Liver (tissue), 9 donors: ENCODE data around the gene KCNK3. TPM values are rescaled to one million over a fixed set of nuclear protein-coding genes. Genes with fewer than 3 reads are reported as not detected.

Source experiments
- DNase-seq: peaks from one replicate; pipeline ENCODE4 v3.0.0-alpha.2; 2017; ENCODE audit warnings: low spot score
- H3K27ac ChIP-seq, 2 donors: one replicate each; pipeline ENCODE4 v1.7.0; 2013; ENCODE audit warnings: inconsistent platforms in 2 of 2, low read length in 2 of 2, control low read depth in 1 of 2, low read depth in 1 of 2, mild to moderate bottlenecking in 1 of 2
- H3K27me3 ChIP-seq, 4 donors: one replicate each; pipeline versions ENCODE4 v1.6.1 to v1.7.0; 2013; ENCODE audit warnings: low read length in 3 of 4, inconsistent platforms in 1 of 4, mild to moderate bottlenecking in 1 of 4, moderate library complexity in 1 of 4; ENCODE audit not compliant: control insufficient read depth in 4 of 4, insufficient read depth in 4 of 4
- H3K36me3 ChIP-seq, 4 donors: one replicate each; pipeline versions ENCODE4 v1.6.1 to v1.7.0; 2013; ENCODE audit warnings: low read length in 3 of 4, mild to moderate bottlenecking in 3 of 4, low read depth in 1 of 4, moderate library complexity in 1 of 4; ENCODE audit not compliant: control insufficient read depth in 4 of 4, insufficient read depth in 3 of 4
- H3K4me1 ChIP-seq, 4 donors: one replicate each; pipeline versions ENCODE4 v1.6.1 to v1.7.0; 2013; ENCODE audit warnings: low read length in 3 of 4, mild to moderate bottlenecking in 3 of 4, moderate library complexity in 1 of 4; ENCODE audit not compliant: control insufficient read depth in 4 of 4, insufficient read depth in 4 of 4
- H3K4me3 ChIP-seq, 3 donors: one replicate each; pipeline versions ENCODE4 v1.6.1 to v1.7.0; 2013; ENCODE audit warnings: low read length in 3 of 3, control low read depth in 1 of 3, low read depth in 1 of 3, mild to moderate bottlenecking in 1 of 3
- H3K9ac ChIP-seq, 2 donors: one replicate each; pipeline ENCODE4 v1.7.0; 2013; ENCODE audit warnings: low read length in 2 of 2, mild to moderate bottlenecking in 2 of 2, moderate library complexity in 2 of 2, control low read depth in 1 of 2, low read depth in 1 of 2
- H3K9me3 ChIP-seq, 4 donors: one replicate each; pipeline versions ENCODE4 v1.6.1 to v1.7.0; 2013; ENCODE audit warnings: low read length in 3 of 4; ENCODE audit not compliant: control insufficient read depth in 4 of 4
- EGR1 ChIP-seq, 2 donors: IDR thresholded peaks; 2 replicates each; pipeline ENCODE4 v1.6.1; 2016 to 2018; ENCODE audit warnings: antibody characterized with exemption in 2 of 2, low read depth in 2 of 2
- FOXA1 ChIP-seq: IDR thresholded peaks from 2 replicates; pipeline ENCODE4 v1.6.1; 2016; ENCODE audit warnings: antibody characterized with exemption
- FOXA2 ChIP-seq: IDR thresholded peaks from 2 replicates; pipeline ENCODE4 v1.6.1; 2016; ENCODE audit warnings: antibody characterized with exemption
- GABPA ChIP-seq, 2 donors: IDR thresholded peaks in 1 of 2; conservative IDR thresholded peaks in 1 of 2; 2 replicates each; pipeline ENCODE4 v1.6.1; 2016; ENCODE audit warnings: antibody characterized with exemption in 2 of 2, mild to moderate bottlenecking in 1 of 2, moderate library complexity in 1 of 2
- HNF4A ChIP-seq, 2 donors: conservative IDR thresholded peaks; 2 replicates each; pipeline ENCODE4 v1.6.1; 2016; ENCODE audit warnings: antibody characterized with exemption in 2 of 2, mild to moderate bottlenecking in 2 of 2
- JUND ChIP-seq, 2 donors: IDR thresholded peaks; 2 replicates each; pipeline ENCODE4 v1.6.1; 2016; ENCODE audit warnings: antibody characterized with exemption in 2 of 2
- NR2F2 ChIP-seq: IDR thresholded peaks from 2 replicates; pipeline ENCODE4 v1.6.1; 2016; ENCODE audit warnings: antibody characterized with exemption
- RXRA ChIP-seq, 2 donors: IDR thresholded peaks; 2 replicates each; pipeline ENCODE4 v1.6.1; 2017 to 2018; ENCODE audit warnings: antibody characterized with exemption in 2 of 2, mild to moderate bottlenecking in 1 of 2
- SP1 ChIP-seq: IDR thresholded peaks from 2 replicates; pipeline ENCODE4 v1.6.1; 2018; ENCODE audit warnings: antibody characterized with exemption, mild to moderate bottlenecking
- TAF1 ChIP-seq: conservative IDR thresholded peaks from 2 replicates; pipeline ENCODE4 v1.6.1; 2016; ENCODE audit warnings: antibody characterized with exemption, mild to moderate bottlenecking
- YY1 ChIP-seq: IDR thresholded peaks from 2 replicates; pipeline ENCODE4 v1.6.1; 2016; ENCODE audit warnings: antibody characterized with exemption, mild to moderate bottlenecking
- WGBS: extraction: QIAGEN DNeasy Blood & Tissue Kit; methylation state at CpG from one replicate; pipeline ENCODE4 v1.1.7; 2013; 5-methylcytosine and 5-hydroxymethylcytosine counted together
- polyA plus RNA-seq, 2 donors: library from polyadenylated mRNA; stranded (reverse) in 1 of 2; unstranded in 1 of 2; fragments of 200-250 nt in 1 of 2; fragments of >200 nt in 1 of 2; fragmentation: Nextera tagmentation in 1 of 2; extraction: Ambion mirVana in 1 of 2; gene quantifications; one replicate each; pipeline versions ENCODE4 v1.2.1 to v1.2.3, GENCODE V29; 2013 to 2015
- total RNA-seq, 2 donors: library from RNA; depleted of rRNA; stranded (reverse); fragments of >200 nt; gene quantifications; one replicate each; pipeline ENCODE4 v1.2.3, GENCODE V29; 2014
- TF ChIP-seq, protein P1 (sequence below): IDR thresholded peaks from 2 replicates; pipeline ENCODE4 v1.6.1; 2016; ENCODE audit warnings: antibody characterized with exemption
- TF ChIP-seq, protein P2 (sequence below): fragments of 150-350 bp; IDR thresholded peaks from 2 replicates; pipeline ENCODE4 v1.5.1; 2017; ENCODE audit warnings: improper control_type of control experiment, low read depth, low read length; ENCODE audit not compliant: missing input control
- TF ChIP-seq, protein P3 (sequence below): IDR thresholded peaks from 2 replicates; pipeline ENCODE4 v1.6.1; 2016; ENCODE audit warnings: antibody characterized with exemption
- TF ChIP-seq, protein P4 (sequence below): IDR thresholded peaks from 2 replicates; pipeline ENCODE4 v1.6.1; 2016; ENCODE audit warnings: antibody characterized with exemption
- TF ChIP-seq, protein P5 (sequence below): IDR thresholded peaks from 2 replicates; pipeline ENCODE4 v1.6.1; 2016; ENCODE audit warnings: antibody characterized with exemption, mild to moderate bottlenecking
- donor health status: healthy.
- donor health status: healthy.
- donor health status: healthy.
- donor health status: healthy.
- donor health status: healthy.

Gene KCNK3
- total and polyA plus RNA-seq, 4 donors = 0.78 to 6.6 (median 2.6) TPM; not detected in 1

DNA sequence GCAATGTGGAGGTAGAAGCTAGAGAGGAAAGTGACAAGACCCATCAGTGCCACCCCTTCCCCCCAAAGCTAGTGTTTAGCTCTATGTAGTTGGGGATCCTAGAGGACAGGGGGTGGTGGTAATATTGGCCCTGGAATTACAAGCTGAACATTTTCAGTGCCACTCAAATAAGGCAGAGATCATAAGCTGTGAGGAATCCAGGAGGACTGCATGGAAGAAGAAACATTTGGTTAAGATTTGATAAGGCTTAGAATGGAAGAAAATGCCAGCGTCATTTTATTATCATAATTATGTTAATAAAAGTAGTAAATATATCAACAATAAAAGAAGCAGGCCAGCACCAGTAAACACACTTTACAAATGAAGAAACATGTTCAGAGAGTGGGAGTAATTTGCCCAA lies 33.7 kb downstream of the KCNK3 start:
- H3K27me3 ChIP-seq = peaks cover 0 to 3% (median 0%) of the 10 kb centered on the region in 4 donors

DNA sequence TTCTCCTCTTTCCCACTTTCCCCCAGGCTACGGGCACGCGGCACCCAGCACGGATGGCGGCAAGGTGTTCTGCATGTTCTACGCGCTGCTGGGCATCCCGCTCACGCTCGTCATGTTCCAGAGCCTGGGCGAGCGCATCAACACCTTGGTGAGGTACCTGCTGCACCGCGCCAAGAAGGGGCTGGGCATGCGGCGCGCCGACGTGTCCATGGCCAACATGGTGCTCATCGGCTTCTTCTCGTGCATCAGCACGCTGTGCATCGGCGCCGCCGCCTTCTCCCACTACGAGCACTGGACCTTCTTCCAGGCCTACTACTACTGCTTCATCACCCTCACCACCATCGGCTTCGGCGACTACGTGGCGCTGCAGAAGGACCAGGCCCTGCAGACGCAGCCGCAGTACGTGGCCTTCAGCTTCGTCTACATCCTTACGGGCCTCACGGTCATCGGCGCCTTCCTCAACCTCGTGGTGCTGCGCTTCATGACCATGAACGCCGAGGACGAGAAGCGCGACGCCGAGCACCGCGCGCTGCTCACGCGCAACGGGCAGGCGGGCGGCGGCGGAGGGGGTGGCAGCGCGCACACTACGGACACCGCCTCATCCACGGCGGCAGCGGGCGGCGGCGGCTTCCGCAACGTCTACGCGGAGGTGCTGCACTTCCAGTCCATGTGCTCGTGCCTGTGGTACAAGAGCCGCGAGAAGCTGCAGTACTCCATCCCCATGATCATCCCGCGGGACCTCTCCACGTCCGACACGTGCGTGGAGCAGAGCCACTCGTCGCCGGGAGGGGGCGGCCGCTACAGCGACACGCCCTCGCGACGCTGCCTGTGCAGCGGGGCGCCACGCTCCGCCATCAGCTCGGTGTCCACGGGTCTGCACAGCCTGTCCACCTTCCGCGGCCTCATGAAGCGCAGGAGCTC lies 35.4 kb downstream of the KCNK3 start:
- H3K27me3 ChIP-seq = peaks cover 0 to 3% (median 0%) of the 10 kb centered on the region in 4 donors
- TF ChIP-seq HNF4A (conservative IDR thresholded peaks at IDR 0.05) (no peak), EGR1 (IDR thresholded peaks at IDR 0.05; ENCODE audit: low read depth in 2 of 2) (no peak), RXRA (IDR thresholded peaks at IDR 0.05) (no peak), FOXA1 (no peak)
- TF ChIP-seq, protein P1, sequence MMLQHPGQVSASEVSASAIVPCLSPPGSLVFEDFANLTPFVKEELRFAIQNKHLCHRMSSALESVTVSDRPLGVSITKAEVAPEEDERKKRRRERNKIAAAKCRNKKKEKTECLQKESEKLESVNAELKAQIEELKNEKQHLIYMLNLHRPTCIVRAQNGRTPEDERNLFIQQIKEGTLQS = no peak
- TF ChIP-seq, protein P2, sequence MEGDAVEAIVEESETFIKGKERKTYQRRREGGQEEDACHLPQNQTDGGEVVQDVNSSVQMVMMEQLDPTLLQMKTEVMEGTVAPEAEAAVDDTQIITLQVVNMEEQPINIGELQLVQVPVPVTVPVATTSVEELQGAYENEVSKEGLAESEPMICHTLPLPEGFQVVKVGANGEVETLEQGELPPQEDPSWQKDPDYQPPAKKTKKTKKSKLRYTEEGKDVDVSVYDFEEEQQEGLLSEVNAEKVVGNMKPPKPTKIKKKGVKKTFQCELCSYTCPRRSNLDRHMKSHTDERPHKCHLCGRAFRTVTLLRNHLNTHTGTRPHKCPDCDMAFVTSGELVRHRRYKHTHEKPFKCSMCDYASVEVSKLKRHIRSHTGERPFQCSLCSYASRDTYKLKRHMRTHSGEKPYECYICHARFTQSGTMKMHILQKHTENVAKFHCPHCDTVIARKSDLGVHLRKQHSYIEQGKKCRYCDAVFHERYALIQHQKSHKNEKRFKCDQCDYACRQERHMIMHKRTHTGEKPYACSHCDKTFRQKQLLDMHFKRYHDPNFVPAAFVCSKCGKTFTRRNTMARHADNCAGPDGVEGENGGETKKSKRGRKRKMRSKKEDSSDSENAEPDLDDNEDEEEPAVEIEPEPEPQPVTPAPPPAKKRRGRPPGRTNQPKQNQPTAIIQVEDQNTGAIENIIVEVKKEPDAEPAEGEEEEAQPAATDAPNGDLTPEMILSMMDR = no peak
- no peak overlapping the region for H3K9ac ChIP-seq
- DNase-seq = no peak
- no peak overlapping the region for H3K4me3 ChIP-seq
- 68% methylated on average over 101 of the region's 101 CpGs for WGBS
- H3K36me3 ChIP-seq = no peaks in the 10 kb centered on the region
- peaks cover 0 to 17% (median 12%) of the 10 kb centered on the region in 4 donors for H3K4me1 ChIP-seq
- no peak overlapping the region for H3K27ac ChIP-seq
- no peaks in the 10 kb centered on the region for H3K9me3 ChIP-seq

More for the DNA sequence above, 33.7 kb downstream of the KCNK3 start:
- no peak for TF ChIP-seq EGR1 (IDR thresholded peaks at IDR 0.05; ENCODE audit: low read depth in 2 of 2)
- TF ChIP-seq YY1 = no peak
- TF ChIP-seq JUND (IDR thresholded peaks at IDR 0.05) = no peak
- TF ChIP-seq FOXA2 = no peak
- no peak for TF ChIP-seq GABPA (IDR thresholded peaks at IDR 0.05 in 1 of 2, conservative IDR thresholded peaks at IDR 0.05 in 1 of 2)
- 55% methylated on average over 1 of the region's 1 CpG for WGBS
- no peak overlapping the region for H3K9ac ChIP-seq
- H3K27ac ChIP-seq = no peak overlapping the region
- DNase-seq = no peak
- no peaks in the 10 kb centered on the region for H3K36me3 ChIP-seq
- H3K4me1 ChIP-seq = peaks cover 8 to 26% (median 24%) of the 10 kb centered on the region in 4 donors
- no peaks in the 10 kb centered on the region for H3K9me3 ChIP-seq
- H3K4me3 ChIP-seq = no peak overlapping the region

DNA sequence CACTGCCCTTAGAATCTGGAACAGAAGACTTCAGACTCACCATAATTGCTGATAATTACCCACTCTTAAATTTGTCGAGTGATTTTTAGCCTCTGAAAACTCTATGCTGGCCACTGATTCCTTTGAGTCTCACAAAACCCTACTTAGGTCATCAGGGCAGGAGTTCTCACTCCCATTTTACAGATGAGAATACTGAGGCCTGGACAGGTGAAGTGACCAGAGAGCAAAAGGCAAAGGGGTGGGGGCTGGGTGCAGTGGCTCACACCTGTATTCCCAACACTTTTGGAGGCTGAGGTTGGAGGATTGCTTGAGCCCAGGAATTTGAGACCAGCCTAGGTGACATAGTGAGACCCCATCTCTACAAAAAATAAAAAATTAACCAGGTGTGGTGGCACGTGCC lies 36.8 kb downstream of the KCNK3 start:
- Histone ChIP-seq H3K27ac (no peak overlapping the region), H3K36me3 (no peaks in the 10 kb centered on the region), H3K4me3 (no peak overlapping the region), H3K27me3 (peaks cover 0 to 3% (median 0%) of the 10 kb centered on the region in 4 donors), H3K9ac (no peak overlapping the region), H3K4me1 (peaks cover 0 to 6% (median 1%) of the 10 kb centered on the region in 4 donors), H3K9me3 (no peaks in the 10 kb centered on the region)
- no peak for DNase-seq
- WGBS = 91% methylated on average over 2 of the region's 2 CpGs
- TF ChIP-seq TAF1 (no peak), FOXA2 (no peak), SP1 (no peak), FOXA1 (no peak), JUND (IDR thresholded peaks at IDR 0.05) (no peak), NR2F2 (no peak), RXRA (IDR thresholded peaks at IDR 0.05) (no peak), EGR1 (IDR thresholded peaks at IDR 0.05; ENCODE audit: low read depth in 2 of 2) (no peak)
- TF ChIP-seq, protein P3, sequence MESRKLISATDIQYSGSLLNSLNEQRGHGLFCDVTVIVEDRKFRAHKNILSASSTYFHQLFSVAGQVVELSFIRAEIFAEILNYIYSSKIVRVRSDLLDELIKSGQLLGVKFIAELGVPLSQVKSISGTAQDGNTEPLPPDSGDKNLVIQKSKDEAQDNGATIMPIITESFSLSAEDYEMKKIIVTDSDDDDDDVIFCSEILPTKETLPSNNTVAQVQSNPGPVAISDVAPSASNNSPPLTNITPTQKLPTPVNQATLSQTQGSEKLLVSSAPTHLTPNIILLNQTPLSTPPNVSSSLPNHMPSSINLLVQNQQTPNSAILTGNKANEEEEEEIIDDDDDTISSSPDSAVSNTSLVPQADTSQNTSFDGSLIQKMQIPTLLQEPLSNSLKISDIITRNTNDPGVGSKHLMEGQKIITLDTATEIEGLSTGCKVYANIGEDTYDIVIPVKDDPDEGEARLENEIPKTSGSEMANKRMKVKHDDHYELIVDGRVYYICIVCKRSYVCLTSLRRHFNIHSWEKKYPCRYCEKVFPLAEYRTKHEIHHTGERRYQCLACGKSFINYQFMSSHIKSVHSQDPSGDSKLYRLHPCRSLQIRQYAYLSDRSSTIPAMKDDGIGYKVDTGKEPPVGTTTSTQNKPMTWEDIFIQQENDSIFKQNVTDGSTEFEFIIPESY = no peak
- TF ChIP-seq, protein P4, sequence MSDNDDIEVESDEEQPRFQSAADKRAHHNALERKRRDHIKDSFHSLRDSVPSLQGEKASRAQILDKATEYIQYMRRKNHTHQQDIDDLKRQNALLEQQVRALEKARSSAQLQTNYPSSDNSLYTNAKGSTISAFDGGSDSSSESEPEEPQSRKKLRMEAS = no peak
- TF ChIP-seq, protein P2 = no peak
- TF ChIP-seq, protein P5, sequence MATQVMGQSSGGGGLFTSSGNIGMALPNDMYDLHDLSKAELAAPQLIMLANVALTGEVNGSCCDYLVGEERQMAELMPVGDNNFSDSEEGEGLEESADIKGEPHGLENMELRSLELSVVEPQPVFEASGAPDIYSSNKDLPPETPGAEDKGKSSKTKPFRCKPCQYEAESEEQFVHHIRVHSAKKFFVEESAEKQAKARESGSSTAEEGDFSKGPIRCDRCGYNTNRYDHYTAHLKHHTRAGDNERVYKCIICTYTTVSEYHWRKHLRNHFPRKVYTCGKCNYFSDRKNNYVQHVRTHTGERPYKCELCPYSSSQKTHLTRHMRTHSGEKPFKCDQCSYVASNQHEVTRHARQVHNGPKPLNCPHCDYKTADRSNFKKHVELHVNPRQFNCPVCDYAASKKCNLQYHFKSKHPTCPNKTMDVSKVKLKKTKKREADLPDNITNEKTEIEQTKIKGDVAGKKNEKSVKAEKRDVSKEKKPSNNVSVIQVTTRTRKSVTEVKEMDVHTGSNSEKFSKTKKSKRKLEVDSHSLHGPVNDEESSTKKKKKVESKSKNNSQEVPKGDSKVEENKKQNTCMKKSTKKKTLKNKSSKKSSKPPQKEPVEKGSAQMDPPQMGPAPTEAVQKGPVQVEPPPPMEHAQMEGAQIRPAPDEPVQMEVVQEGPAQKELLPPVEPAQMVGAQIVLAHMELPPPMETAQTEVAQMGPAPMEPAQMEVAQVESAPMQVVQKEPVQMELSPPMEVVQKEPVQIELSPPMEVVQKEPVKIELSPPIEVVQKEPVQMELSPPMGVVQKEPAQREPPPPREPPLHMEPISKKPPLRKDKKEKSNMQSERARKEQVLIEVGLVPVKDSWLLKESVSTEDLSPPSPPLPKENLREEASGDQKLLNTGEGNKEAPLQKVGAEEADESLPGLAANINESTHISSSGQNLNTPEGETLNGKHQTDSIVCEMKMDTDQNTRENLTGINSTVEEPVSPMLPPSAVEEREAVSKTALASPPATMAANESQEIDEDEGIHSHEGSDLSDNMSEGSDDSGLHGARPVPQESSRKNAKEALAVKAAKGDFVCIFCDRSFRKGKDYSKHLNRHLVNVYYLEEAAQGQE = no peak
